Measurements from ENCODE around the gene TUBB2A.
"Not testable (repeated sequence)": the region's sequence is repeated elsewhere in the genome, so short reads cannot be mapped to it uniquely, and the experiment has no call there.

Gene TUBB2A

GRCh38 chr6:3156184-3157130 lies 887 bp downstream of the TUBB2A start:
- DNase-seq (ENCODE audit: low read depth in 2 of 2): not testable (repeated sequence)

- DNase-seq (ENCODE audit: low read depth in 2 of 2): not testable (repeated sequence)
Measured at GRCh38 chr6:3155416-3155815, 1.9 kb downstream of the TUBB2A start.

GRCh38 chr6:3152689-3153088 lies 4.7 kb downstream of the TUBB2A start:
- DNase-seq (ENCODE audit: low read depth in 2 of 2): no peak

GRCh38 chr6:3151691-3152090 lies 5.7 kb downstream of the TUBB2A start:
- DNase-seq (ENCODE audit: low read depth in 2 of 2): no peak

GRCh38 chr6:3147914-3148757 lies 9.2 kb downstream of the TUBB2A start:
- no peak for DNase-seq (ENCODE audit: low read depth in 2 of 2)

GRCh38 chr6:3144571-3144970 lies 12.8 kb downstream of the TUBB2A start:
- no peak for DNase-seq (ENCODE audit: low read depth in 2 of 2)

- no peak for DNase-seq (ENCODE audit: low read depth in 2 of 2)
Measured at GRCh38 chr6:3143158-3143557, 14.2 kb downstream of the TUBB2A start.

GRCh38 chr6:3142536-3142935 lies 14.8 kb downstream of the TUBB2A start:
- DNase-seq (ENCODE audit: low read depth in 2 of 2): no peak

GRCh38 chr6:3140201-3140600 lies 17.1 kb downstream of the TUBB2A start:
- no peak for DNase-seq (ENCODE audit: low read depth in 2 of 2)

- DNase-seq (ENCODE audit: low read depth in 2 of 2): no peak
Measured at GRCh38 chr6:3139090-3139903, 18.0 kb downstream of the TUBB2A start.

- no peak for DNase-seq (ENCODE audit: low read depth in 2 of 2)
Measured at GRCh38 chr6:3138341-3138740, 19.0 kb downstream of the TUBB2A start.

- not testable (repeated sequence) for DNase-seq (ENCODE audit: low read depth in 2 of 2)
Measured at GRCh38 chr6:3137873-3138272, 19.5 kb downstream of the TUBB2A start.

GRCh38 chr6:3137057-3137777 lies 20.1 kb downstream of the TUBB2A start:
- DNase-seq (ENCODE audit: low read depth in 2 of 2): no peak

GRCh38 chr6:3136292-3137011 lies 20.9 kb downstream of the TUBB2A start:
- DNase-seq (ENCODE audit: low read depth in 2 of 2): no peak

GRCh38 chr6:3135668-3136291 lies 21.6 kb downstream of the TUBB2A start:
- DNase-seq (ENCODE audit: low read depth in 2 of 2): no peak

GRCh38 chr6:3133515-3133914 lies 23.8 kb downstream of the TUBB2A start:
- no peak for DNase-seq (ENCODE audit: low read depth in 2 of 2)

GRCh38 chr6:3131695-3132094 lies 25.6 kb downstream of the TUBB2A start:
- no peak for DNase-seq (ENCODE audit: low read depth in 2 of 2)

- no peak for DNase-seq (ENCODE audit: low read depth in 2 of 2)
Measured at GRCh38 chr6:3128356-3129108, 28.8 kb downstream of the TUBB2A start.

- DNase-seq (ENCODE audit: low read depth in 2 of 2): no peak
Measured at GRCh38 chr6:3125815-3126214, 31.5 kb downstream of the TUBB2A start.
